ENCODE measurements around the gene CBX4.

The CBX4 gene

DNA sequence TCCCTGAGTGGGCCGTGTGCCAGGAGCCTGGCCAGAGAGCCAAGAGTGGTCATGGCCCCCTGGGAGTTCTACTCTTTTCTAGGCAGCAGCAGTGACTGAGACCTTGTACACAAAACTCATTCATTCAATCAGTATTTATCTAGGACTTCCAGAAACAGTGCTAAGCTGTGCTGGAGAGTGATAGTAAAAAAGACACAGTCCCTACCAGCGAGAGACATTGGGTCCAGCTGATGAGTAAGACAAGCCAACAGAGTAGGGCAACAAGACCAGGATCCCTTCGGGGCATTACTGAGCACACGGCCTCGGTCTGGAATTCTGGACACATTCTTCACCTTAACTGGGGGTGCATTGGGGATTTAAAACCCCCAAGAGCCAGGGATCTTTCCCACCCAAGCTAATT, 20.2 kb downstream of the CBX4 start:
- no peak overlapping the region for H3K4me3 ChIP-seq (ENCODE audit: low read length)
- no peak for TF ChIP-seq CTCF (conservative IDR thresholded peaks at IDR 0.05; ENCODE audit: low read length)
- no peak for DNase-seq (ENCODE audit: low read depth)

DNA sequence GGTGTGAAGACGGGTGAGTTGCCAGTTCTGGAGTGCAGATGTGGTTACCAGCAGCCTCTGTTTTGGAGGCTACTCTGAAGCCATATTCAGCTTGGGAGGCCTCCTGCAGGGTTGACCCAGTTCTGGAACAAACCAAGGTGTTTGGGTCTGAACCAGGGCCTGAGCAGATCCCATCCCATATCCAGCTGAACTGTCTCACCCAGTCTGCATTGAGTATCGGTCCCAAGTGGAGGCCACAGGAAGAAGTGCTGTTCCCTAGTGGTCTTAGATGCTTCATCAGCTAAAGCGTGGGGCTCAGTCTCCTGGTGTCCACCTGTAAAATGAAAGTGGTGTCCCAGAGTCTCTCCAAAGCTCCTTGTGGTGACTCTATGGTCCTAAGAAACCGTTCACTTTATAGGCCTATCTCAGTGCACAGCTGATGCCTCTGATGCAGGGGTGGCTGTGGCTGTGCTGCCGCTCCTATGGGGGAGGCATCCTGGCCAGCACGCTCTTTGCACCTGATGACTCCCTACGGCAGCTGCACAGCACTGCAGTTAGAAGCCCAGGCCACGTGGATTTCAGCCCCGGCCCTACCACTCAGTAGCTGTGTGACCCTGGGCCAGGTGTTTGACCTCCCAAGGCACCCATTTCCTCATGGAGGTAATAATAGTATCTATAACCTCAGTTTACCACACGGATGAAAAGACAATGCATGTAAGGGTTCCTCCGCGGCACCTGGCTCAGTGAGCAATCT, 21.0 kb downstream of the CBX4 start:
- DNase-seq (ENCODE audit: low read depth), result no peak
- no peak for TF ChIP-seq CTCF (conservative IDR thresholded peaks at IDR 0.05; ENCODE audit: low read length)
- H3K4me3 ChIP-seq (ENCODE audit: low read length), result no peak overlapping the region

GRCh38 chr17:79815836-79816461, 23.3 kb downstream of the CBX4 start:
- DNase-seq (ENCODE audit: low read depth), result no peak
- no peak for TF ChIP-seq CTCF (conservative IDR thresholded peaks at IDR 0.05; ENCODE audit: low read length)
- no peak overlapping the region for H3K4me3 ChIP-seq (ENCODE audit: low read length)

DNA sequence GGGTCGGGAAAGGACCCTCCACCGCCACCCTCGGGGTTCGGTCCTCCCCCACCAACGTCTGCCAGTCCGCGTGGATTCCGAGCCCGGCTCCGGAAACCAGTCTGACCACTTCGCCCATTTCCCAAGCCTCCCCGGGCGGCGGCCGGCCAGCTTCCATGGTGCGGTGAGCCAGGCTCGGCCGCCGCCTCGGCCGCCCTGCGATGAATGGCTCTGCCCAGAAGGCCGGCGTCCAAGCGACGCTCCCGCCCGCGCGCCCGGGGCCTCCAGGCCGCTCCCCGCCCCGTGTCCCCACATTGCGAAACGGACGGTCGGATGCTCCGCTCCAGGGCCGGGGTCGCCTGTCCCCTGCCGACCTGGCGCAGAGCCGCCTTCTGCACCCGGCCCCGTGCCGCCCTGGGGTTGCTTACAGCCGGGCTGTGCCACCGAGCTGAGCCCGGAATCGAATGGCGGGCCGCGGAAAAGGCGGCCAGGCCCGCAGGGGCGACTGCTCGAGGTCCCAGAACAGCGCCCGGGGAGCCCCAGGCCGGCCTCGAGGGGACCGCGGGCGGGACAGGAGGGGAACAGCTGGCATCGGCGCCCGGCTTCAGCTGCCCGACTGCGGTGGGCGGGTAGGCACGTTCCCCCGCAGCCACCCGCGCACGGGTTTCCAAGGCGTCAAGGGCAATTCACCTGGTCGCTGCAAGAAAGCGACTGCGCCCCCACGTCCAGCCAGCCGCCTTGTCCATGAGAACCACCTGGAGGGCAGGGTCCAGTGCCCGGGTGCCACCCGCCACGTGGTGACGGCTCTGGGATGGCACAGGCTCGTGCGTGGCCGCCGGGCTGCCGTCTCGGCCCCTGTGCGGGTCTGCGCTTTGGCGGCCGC, 24.0 kb downstream of the CBX4 start:
- no peak for TF ChIP-seq CTCF (conservative IDR thresholded peaks at IDR 0.05; ENCODE audit: low read length)
- DNase-seq (ENCODE audit: low read depth), result peak; percentile 36
- H3K4me3 ChIP-seq (ENCODE audit: low read length), result no peak overlapping the region; the same call in 1 of the 2 replicates

DNA sequence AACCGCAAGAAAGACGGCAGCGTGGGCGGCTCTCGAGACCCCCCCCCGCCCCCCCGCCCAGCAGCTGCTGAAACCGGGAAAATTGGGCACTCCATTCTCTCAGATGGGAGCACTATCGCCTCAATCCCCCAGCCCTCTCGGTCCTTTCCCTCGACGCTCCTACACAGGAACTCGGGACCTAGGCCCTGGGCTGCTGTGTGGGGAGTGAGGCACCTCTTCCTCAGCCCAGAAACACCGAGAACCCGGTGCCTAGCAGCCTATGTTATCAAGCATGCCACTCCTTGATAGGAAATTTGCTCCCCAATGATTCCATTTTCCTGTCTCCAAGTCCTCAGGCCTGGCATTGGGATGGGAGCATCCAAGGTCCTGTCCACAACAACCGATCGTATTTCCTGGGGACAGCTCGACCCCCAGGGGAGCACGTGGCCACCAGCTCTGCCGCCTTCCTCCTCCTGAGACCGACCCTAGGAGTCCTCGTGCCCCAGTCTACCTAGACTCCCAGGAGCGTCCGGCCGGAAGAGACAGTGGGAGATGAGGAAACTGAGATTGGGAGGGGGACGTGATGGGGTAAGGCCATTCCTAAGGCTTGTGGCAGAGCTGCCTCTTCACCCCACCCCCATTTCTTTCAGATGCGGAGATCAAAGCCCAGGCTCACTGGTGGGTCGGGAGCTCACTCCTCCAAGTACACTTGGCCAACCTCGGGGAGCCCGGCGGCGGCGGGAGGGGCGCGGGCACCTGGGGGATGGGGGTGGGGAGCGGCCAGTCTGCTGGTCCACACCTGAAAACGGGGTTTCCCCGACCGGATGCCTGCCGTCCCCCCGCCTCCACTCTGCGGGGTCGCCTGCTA, 24.9 kb downstream of the CBX4 start:
- no peak for TF ChIP-seq CTCF (conservative IDR thresholded peaks at IDR 0.05; ENCODE audit: low read length)
- no peak for DNase-seq (ENCODE audit: low read depth)
- no peak overlapping the region for H3K4me3 ChIP-seq (ENCODE audit: low read length)

DNA sequence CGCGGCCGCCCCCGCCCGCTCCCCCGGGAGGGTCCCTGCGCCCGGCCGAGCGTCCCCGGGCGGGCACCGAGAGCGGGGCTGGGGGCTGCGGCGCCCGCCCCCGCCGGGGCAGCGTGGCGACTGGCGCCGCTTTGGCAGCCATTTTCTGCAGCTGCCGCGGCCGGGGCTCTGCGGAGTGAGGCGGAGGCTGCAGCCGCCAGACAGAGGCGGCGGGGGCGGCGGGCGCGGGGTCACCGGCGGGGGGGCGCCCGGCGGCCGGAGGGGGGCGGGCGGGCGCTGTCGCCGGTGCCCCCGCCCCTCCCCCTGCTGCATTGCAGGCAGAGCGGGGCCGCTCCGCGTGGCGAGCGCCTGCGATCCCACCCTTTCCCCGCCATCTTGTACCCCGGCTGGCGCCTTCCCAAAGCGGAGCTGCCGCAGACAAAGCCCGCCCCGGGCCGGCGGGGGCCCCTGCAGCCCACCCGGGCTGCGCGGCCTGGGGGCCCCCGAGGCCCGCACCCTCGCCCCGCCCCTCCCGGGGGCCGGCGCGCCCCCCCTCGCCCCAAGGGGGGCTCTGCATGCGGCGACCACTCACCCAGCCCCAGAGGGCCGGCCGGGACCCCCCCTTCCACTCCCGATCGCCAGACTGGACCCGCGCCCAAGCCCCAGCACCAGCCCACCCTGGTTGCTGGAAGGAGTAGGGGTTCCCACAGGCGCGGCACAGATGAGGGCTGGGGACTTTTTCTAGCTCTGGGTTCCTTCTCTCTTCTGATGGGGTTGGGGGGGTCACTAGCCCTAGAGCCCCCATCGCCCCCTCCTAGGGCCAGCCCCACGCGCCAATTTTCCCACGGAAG, 25.7 kb downstream of the CBX4 start:
- no peak for DNase-seq (ENCODE audit: low read depth)
- no peak for TF ChIP-seq CTCF (conservative IDR thresholded peaks at IDR 0.05; ENCODE audit: low read length)
- no peak overlapping the region for H3K4me3 ChIP-seq (ENCODE audit: low read length)
